Endodermal cell (in vitro differentiated cells): ENCODE results near the gene NPAS3. TPM values are rescaled to one million over a fixed set of nuclear protein-coding genes. Genes with fewer than 3 reads are reported as not detected.

ENCODE experiments used
- DNase-seq: peaks from one replicate; pipeline ENCODE4 v3.0.0-alpha.2; 2017
- H3K27ac ChIP-seq: 2 replicates; pipeline ENCODE4 v1.5.1; 2013; ENCODE audit warnings: mild to moderate bottlenecking, low read depth, low read length, moderate library complexity
- H3K27me3 ChIP-seq: 2 replicates; pipeline ENCODE4 v1.6.1; 2013; ENCODE audit warnings: mild to moderate bottlenecking, low read length, moderate library complexity; ENCODE audit not compliant: insufficient read depth, control insufficient read depth, poor library complexity, severe bottlenecking
- H3K36me3 ChIP-seq: 2 replicates; pipeline ENCODE4 v1.7.0; 2013; ENCODE audit warnings: mild to moderate bottlenecking, low read length, moderate library complexity; ENCODE audit not compliant: control insufficient read depth, insufficient read depth
- H3K4me1 ChIP-seq: one replicate; pipeline ENCODE4 v1.7.0; 2013; ENCODE audit warnings: low read length; ENCODE audit not compliant: control insufficient read depth, insufficient read depth
- H3K4me3 ChIP-seq: 2 replicates; pipeline ENCODE4 v1.5.1; 2013; ENCODE audit warnings: mild to moderate bottlenecking, low read length, moderate library complexity
- H3K9ac ChIP-seq: 2 replicates; pipeline ENCODE4 v1.6.1; 2013; ENCODE audit warnings: mild to moderate bottlenecking, low read length, moderate library complexity; ENCODE audit not compliant: poor library complexity, severe bottlenecking; ENCODE audit errors: extremely low read depth
- H3K9me3 ChIP-seq: 2 replicates; pipeline ENCODE4 v1.6.1; 2013; ENCODE audit warnings: mild to moderate bottlenecking, low read length, moderate library complexity; ENCODE audit not compliant: control insufficient read depth
- H3K27ac Mint-ChIP-seq: 2 replicates; pipeline ENCODE4 v1.8.0; 2020; ENCODE audit warnings: mixed read lengths
- H3K27me3 Mint-ChIP-seq: 2 replicates; pipeline ENCODE4 v1.8.0; 2021; ENCODE audit warnings: mild to moderate bottlenecking, mixed read lengths; ENCODE audit not compliant: insufficient read depth
- H3K36me3 Mint-ChIP-seq: 2 replicates; pipeline ENCODE4 v1.8.0; 2020; ENCODE audit warnings: low read depth, mixed read lengths
- H3K4me1 Mint-ChIP-seq: 2 replicates; pipeline ENCODE4 v1.8.0; 2020; ENCODE audit warnings: mixed read lengths
- H3K4me3 Mint-ChIP-seq: 2 replicates; pipeline ENCODE4 v1.8.0; 2020; ENCODE audit warnings: mild to moderate bottlenecking, moderate library complexity, mixed read lengths
- H3K9me3 Mint-ChIP-seq: 2 replicates; pipeline ENCODE4 v1.8.0; 2020; ENCODE audit warnings: mild to moderate bottlenecking, mixed read lengths
- CTCF ChIP-seq: fragments of 200-600 bp; sonication (generic); conservative IDR thresholded peaks from 2 replicates; pipeline ENCODE4 v1.5.0; 2021; ENCODE audit warnings: antibody characterized with exemption, mild to moderate bottlenecking
- WGBS, 2 experiments: methylation state at CpG; one replicate each; pipeline versions ENCODE4 v1.1.5 to v1.1.7; 2013; ENCODE audit warnings: missing lambda C conversion rate in 2 of 2, mixed read lengths in 1 of 2; ENCODE audit not compliant: insufficient coverage in 1 of 2, insufficient read length in 1 of 2; 5-methylcytosine and 5-hydroxymethylcytosine counted together
- total RNA-seq, 2 donors: library from RNA; stranded (reverse); fragmentation: NEBNext Ultra II Directional in 1 of 2; extraction: Animal tissue kit (Norgen Biotek cat#: 25700) in 1 of 2; gene quantifications; 2 replicates in 1 of 2; 3 replicates in 1 of 2; pipeline ENCODE4 v1.2.1, GENCODE V29; 2021

Gene NPAS3
- total RNA-seq, 2 donors from 2014 or later: 1.4 to 1.6 TPM

- Mint-ChIP-seq H3K9me3 (no peaks in the 10 kb centered on the region), H3K27me3 (peaks cover 24% of the 10 kb centered on the region), H3K4me1 (peaks cover 11% of the 10 kb centered on the region), H3K36me3 (no peaks in the 10 kb centered on the region), H3K27ac (no peak overlapping the region), H3K4me3 (no peak overlapping the region)
- peak; percentile 55 for DNase-seq
- H3K27me3 ChIP-seq: peaks cover 26% of the 10 kb centered on the region
- H3K9me3 ChIP-seq: no peaks in the 10 kb centered on the region
- H3K4me1 ChIP-seq: no peaks in the 10 kb centered on the region
- 75% methylated on average over 4 to 6 of the region's 6 CpGs for WGBS, 2 experiments
- H3K27ac ChIP-seq: no peak overlapping the region
- TF ChIP-seq CTCF: no peak
- no peaks in the 10 kb centered on the region for H3K36me3 ChIP-seq
- H3K4me3 ChIP-seq: no peak overlapping the region
- no peak overlapping the region for H3K9ac ChIP-seq
These were observed 679.9 kb downstream of the NPAS3 start for GRCh38 chr14:33618361-33619105.

- Mint-ChIP-seq H3K4me3 (no peak overlapping the region), H3K36me3 (no peaks in the 10 kb centered on the region), H3K27me3 (no peaks in the 10 kb centered on the region), H3K4me1 (peaks cover 6% of the 10 kb centered on the region), H3K9me3 (no peaks in the 10 kb centered on the region), H3K27ac (no peak overlapping the region)
- H3K4me3 ChIP-seq: no peak overlapping the region
- no peaks in the 10 kb centered on the region for H3K9me3 ChIP-seq
- TF ChIP-seq CTCF: no peak
- no peak overlapping the region for H3K27ac ChIP-seq
- no peaks in the 10 kb centered on the region for H3K27me3 ChIP-seq
- H3K4me1 ChIP-seq: no peaks in the 10 kb centered on the region
- DNase-seq: no peak
- no peak overlapping the region for H3K9ac ChIP-seq
- WGBS, 2 experiments: 95 to 100% methylated on average over 2 of the region's 3 CpGs
- no peaks in the 10 kb centered on the region for H3K36me3 ChIP-seq
These were observed 683.8 kb downstream of the NPAS3 start for GRCh38 chr14:33622496-33622895.

GRCh38 chr14:33629792-33630191, 691.1 kb downstream of the NPAS3 start:
- Mint-ChIP-seq H3K9me3 (no peaks in the 10 kb centered on the region), H3K4me3 (no peak overlapping the region), H3K36me3 (no peaks in the 10 kb centered on the region), H3K27ac (no peak overlapping the region), H3K27me3 (peaks cover 2% of the 10 kb centered on the region), H3K4me1 (peaks cover 6% of the 10 kb centered on the region)
- H3K27me3 ChIP-seq: no peaks in the 10 kb centered on the region
- no peaks in the 10 kb centered on the region for H3K9me3 ChIP-seq
- no peak for TF ChIP-seq CTCF
- no peaks in the 10 kb centered on the region for H3K4me1 ChIP-seq
- H3K27ac ChIP-seq: no peak overlapping the region
- H3K4me3 ChIP-seq: no peak overlapping the region
- DNase-seq: no peak
- no peak overlapping the region for H3K9ac ChIP-seq
- H3K36me3 ChIP-seq: no peaks in the 10 kb centered on the region
